Lower lobe of right lung (tissue), 2 donors: ENCODE data around the gene DNAH3. TPM values are rescaled to one million over a fixed set of nuclear protein-coding genes. Genes with fewer than 3 reads are reported as not detected.
"Not testable (repeated sequence)": the region's sequence is repeated elsewhere in the genome, so short reads cannot be mapped to it uniquely, and the experiment has no call there.

Source experiments
- ATAC-seq, 2 donors: fragments of 200-7000 bp; cut with Tn5 transposase; one replicate each; pipeline ENCODE4 v1.9.1; 2020 to 2022; ENCODE audit warnings: mild to moderate bottlenecking in 2 of 2, moderate library complexity in 2 of 2
- DNase-seq: peaks from one replicate; pipeline ENCODE4 v3.0.0-alpha.2; 2020
- H3K27ac ChIP-seq: fragments of 200-600 bp; one replicate; pipeline ENCODE4 v1.8.0; 2022
- H3K27me3 ChIP-seq: fragments of 200-600 bp; one replicate; pipeline ENCODE4 v1.8.0; 2022; ENCODE audit warnings: low read depth
- H3K36me3 ChIP-seq: fragments of 200-600 bp; one replicate; pipeline ENCODE4 v1.8.0; 2022; ENCODE audit warnings: mild to moderate bottlenecking
- H3K4me1 ChIP-seq: fragments of 200-600 bp; one replicate; pipeline ENCODE4 v1.8.0; 2022
- H3K4me3 ChIP-seq: fragments of 200-600 bp; one replicate; pipeline ENCODE4 v1.8.0; 2022; ENCODE audit warnings: mild to moderate bottlenecking
- H3K9me3 ChIP-seq: fragments of 200-600 bp; one replicate; pipeline ENCODE4 v1.8.0; 2022
- CTCF ChIP-seq: fragments of 200-600 bp; IDR thresholded peaks from one replicate; pipeline ENCODE4 v1.8.0; 2022; ENCODE audit warnings: antibody characterized with exemption, mild to moderate bottlenecking
- intact Hi-C: fragments of 100-400 bp; cut with DNase I; formaldehyde crosslinking; loops from one replicate; pipeline ENCODE4 v1.11.0; 2022
- total RNA-seq: library from RNA; stranded (reverse); fragmentation: NEBNext Ultra II Directional; extraction: Animal tissue kit (Norgen Biotek cat#: 25700); gene quantifications from one replicate; pipeline ENCODE4 v1.2.1, GENCODE V29; 2021
- donor health status: DM: no; HTN: yes; CAD: no; lungs with severe emphysema.

The DNAH3 gene
- total RNA-seq, 1 donor from 2014 or later = 10.9 TPM

GRCh38 chr16:20946015-20946629, 204.5 kb downstream of the DNAH3 start:
- Histone ChIP-seq H3K4me1 (no peaks in the 10 kb centered on the region), H3K27ac (no peak overlapping the region), H3K27me3 (no peaks in the 10 kb centered on the region), H3K4me3 (no peak overlapping the region), H3K36me3 (no peaks in the 10 kb centered on the region), H3K9me3 (no peaks in the 10 kb centered on the region)
- ATAC-seq (no peak), DNase-seq (no peak)
- intact Hi-C loops = no loop called here
- no peak for TF ChIP-seq CTCF

GRCh38 chr16:20945575-20945875, 205.1 kb downstream of the DNAH3 start:
- DNase-seq, H3K36me3 ChIP-seq, ATAC-seq, H3K4me1 ChIP-seq, intact Hi-C loops, H3K27me3 ChIP-seq, H3K4me3 ChIP-seq, H3K27ac ChIP-seq, H3K9me3 ChIP-seq: not testable (repeated sequence)

GRCh38 chr16:20944861-20945574, 205.6 kb downstream of the DNAH3 start:
- intact Hi-C loops = no loop called here
- Histone ChIP-seq H3K27ac (no peak overlapping the region), H3K27me3 (no peaks in the 10 kb centered on the region), H3K9me3 (no peaks in the 10 kb centered on the region), H3K4me3 (no peak overlapping the region), H3K36me3 (no peaks in the 10 kb centered on the region), H3K4me1 (no peaks in the 10 kb centered on the region)
- no peak for ATAC-seq
- no peak for TF ChIP-seq CTCF
- DNase-seq = no peak

GRCh38 chr16:20942256-20942655, 208.4 kb downstream of the DNAH3 start:
- H3K27me3 ChIP-seq = no peaks in the 10 kb centered on the region
- no peak for ATAC-seq
- no peaks in the 10 kb centered on the region for H3K9me3 ChIP-seq

GRCh38 chr16:20941636-20941926, 209.1 kb downstream of the DNAH3 start:
- H3K4me1 ChIP-seq = no peaks in the 10 kb centered on the region
- no peak for DNase-seq
- intact Hi-C loops = no loop called here
- no peak for ATAC-seq
- no peak overlapping the region for H3K27ac ChIP-seq
- no peaks in the 10 kb centered on the region for H3K9me3 ChIP-seq
- H3K27me3 ChIP-seq = no peaks in the 10 kb centered on the region
- no peak for TF ChIP-seq CTCF
- no peaks in the 10 kb centered on the region for H3K36me3 ChIP-seq
- no peak overlapping the region for H3K4me3 ChIP-seq

More at GRCh38 chr16:20942256-20942655, 208.4 kb downstream of the DNAH3 start:
- H3K27ac ChIP-seq = no peak overlapping the region
- no peak for DNase-seq
- H3K36me3 ChIP-seq = no peaks in the 10 kb centered on the region
- no peak for TF ChIP-seq CTCF
- no peak overlapping the region for H3K4me3 ChIP-seq
- no peaks in the 10 kb centered on the region for H3K4me1 ChIP-seq
- intact Hi-C loops = no loop called here

- no peak overlapping the region for H3K27ac ChIP-seq
- ATAC-seq = no peak
- intact Hi-C loops = no loop called here
Measured at GRCh38 chr16:20940871-20941635, 209.6 kb downstream of the DNAH3 start.

More at GRCh38 chr16:20940871-20941635, 209.6 kb downstream of the DNAH3 start:
- no peak for TF ChIP-seq CTCF
- no peaks in the 10 kb centered on the region for H3K4me1 ChIP-seq
- H3K27me3 ChIP-seq = no peaks in the 10 kb centered on the region
- DNase-seq = no peak
- no peaks in the 10 kb centered on the region for H3K9me3 ChIP-seq
- no peak overlapping the region for H3K4me3 ChIP-seq
- no peaks in the 10 kb centered on the region for H3K36me3 ChIP-seq
